Ascending aorta (tissue), 2 donors: ENCODE results near the gene APOBEC3A. TPM values are rescaled to one million over a fixed set of nuclear protein-coding genes. Genes with fewer than 3 reads are reported as not detected.

Experiments
- DNase-seq, 2 donors: peaks; one replicate each; pipeline ENCODE4 v3.0.0-alpha.2; 2019; ENCODE audit warnings: low spot score in 2 of 2
- H3K27ac ChIP-seq, 2 donors: fragments of 200-600 bp; sonication (generic); one replicate each; pipeline ENCODE4 v1.5.1; 2016 to 2017; ENCODE audit warnings: mild to moderate bottlenecking in 1 of 2
- H3K27me3 ChIP-seq: fragments of 200-600 bp; sonication (generic); one replicate; pipeline ENCODE4 v1.5.1; 2017
- H3K36me3 ChIP-seq, 2 donors: fragments of 200-600 bp; sonication (generic); one replicate each; pipeline ENCODE4 v1.5.1; 2016
- H3K4me1 ChIP-seq, 2 donors: fragments of 200-600 bp; sonication (generic); one replicate each; pipeline ENCODE4 v1.5.1; 2016 to 2017; ENCODE audit warnings: mild to moderate bottlenecking in 1 of 2
- H3K4me3 ChIP-seq, 2 donors: fragments of 200-600 bp; sonication (generic); one replicate each; pipeline ENCODE4 v1.5.1; 2016 to 2017; ENCODE audit warnings: mild to moderate bottlenecking in 1 of 2
- H3K9me3 ChIP-seq, 2 donors: fragments of 200-600 bp; sonication (generic); one replicate each; pipeline ENCODE4 v1.5.1; 2016
- intact Hi-C: fragments of 100-400 bp; cut with DNase I; formaldehyde crosslinking; loops from one replicate; pipeline ENCODE4 v1.15.1; 2023
- total RNA-seq: library from RNA; depleted of rRNA; stranded (reverse); fragments of >200 nt; gene quantifications from one replicate; pipeline ENCODE4 v1.1.0, GENCODE V29; 2016
- TF ChIP-seq, protein P1 (sequence below), 3 experiments: fragments of 200-600 bp in 2 of 3; fragments of 450-650 bp in 1 of 3; sonication (generic) in 2 of 3; IDR thresholded peaks; one replicate each; pipeline ENCODE4 v1.5.1; 2016 to 2019; ENCODE audit warnings: antibody characterized with exemption in 3 of 3, mild to moderate bottlenecking in 1 of 3, moderate library complexity in 1 of 3

APOBEC3A gene
- total RNA-seq, 1 donor from 2014 or later = not detected

DNA sequence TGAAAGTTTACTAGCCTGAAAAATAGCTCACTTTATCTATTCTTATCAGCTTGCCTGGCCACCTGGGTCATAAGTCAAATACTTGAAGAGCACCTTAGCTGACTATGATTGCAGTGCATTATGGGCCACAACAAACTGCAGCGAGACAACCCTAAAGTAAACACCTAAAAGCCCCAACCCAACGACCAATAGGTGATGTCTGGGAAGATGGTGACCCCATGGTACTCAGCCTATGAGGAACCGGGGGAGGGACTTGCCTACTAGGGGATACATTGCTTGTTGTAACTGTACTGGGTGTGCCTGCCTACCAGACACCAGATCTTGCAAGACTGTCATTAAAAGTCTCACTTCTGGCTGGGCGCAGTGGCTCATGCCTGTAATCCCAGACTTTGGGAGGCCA is 35.6 kb upstream of the APOBEC3A start:
- H3K27ac ChIP-seq = no peak overlapping the region
- no peak overlapping the region for H3K4me3 ChIP-seq
- TF ChIP-seq, protein P1, sequence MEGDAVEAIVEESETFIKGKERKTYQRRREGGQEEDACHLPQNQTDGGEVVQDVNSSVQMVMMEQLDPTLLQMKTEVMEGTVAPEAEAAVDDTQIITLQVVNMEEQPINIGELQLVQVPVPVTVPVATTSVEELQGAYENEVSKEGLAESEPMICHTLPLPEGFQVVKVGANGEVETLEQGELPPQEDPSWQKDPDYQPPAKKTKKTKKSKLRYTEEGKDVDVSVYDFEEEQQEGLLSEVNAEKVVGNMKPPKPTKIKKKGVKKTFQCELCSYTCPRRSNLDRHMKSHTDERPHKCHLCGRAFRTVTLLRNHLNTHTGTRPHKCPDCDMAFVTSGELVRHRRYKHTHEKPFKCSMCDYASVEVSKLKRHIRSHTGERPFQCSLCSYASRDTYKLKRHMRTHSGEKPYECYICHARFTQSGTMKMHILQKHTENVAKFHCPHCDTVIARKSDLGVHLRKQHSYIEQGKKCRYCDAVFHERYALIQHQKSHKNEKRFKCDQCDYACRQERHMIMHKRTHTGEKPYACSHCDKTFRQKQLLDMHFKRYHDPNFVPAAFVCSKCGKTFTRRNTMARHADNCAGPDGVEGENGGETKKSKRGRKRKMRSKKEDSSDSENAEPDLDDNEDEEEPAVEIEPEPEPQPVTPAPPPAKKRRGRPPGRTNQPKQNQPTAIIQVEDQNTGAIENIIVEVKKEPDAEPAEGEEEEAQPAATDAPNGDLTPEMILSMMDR (IDR thresholded peaks at IDR 0.05) = no peak
- no peaks in the 10 kb centered on the region for H3K9me3 ChIP-seq
- H3K4me1 ChIP-seq = peaks cover under 1 to 18% of the 10 kb centered on the region in 2 donors
- no peak for DNase-seq
- H3K27me3 ChIP-seq = no peaks in the 10 kb centered on the region
- no peaks in the 10 kb centered on the region for H3K36me3 ChIP-seq
- intact Hi-C loops = loop anchor here (10.0 kb wide), 2 partner anchors 83 to 393 kb away; partner anchors contain the start of gene RPL3

DNA sequence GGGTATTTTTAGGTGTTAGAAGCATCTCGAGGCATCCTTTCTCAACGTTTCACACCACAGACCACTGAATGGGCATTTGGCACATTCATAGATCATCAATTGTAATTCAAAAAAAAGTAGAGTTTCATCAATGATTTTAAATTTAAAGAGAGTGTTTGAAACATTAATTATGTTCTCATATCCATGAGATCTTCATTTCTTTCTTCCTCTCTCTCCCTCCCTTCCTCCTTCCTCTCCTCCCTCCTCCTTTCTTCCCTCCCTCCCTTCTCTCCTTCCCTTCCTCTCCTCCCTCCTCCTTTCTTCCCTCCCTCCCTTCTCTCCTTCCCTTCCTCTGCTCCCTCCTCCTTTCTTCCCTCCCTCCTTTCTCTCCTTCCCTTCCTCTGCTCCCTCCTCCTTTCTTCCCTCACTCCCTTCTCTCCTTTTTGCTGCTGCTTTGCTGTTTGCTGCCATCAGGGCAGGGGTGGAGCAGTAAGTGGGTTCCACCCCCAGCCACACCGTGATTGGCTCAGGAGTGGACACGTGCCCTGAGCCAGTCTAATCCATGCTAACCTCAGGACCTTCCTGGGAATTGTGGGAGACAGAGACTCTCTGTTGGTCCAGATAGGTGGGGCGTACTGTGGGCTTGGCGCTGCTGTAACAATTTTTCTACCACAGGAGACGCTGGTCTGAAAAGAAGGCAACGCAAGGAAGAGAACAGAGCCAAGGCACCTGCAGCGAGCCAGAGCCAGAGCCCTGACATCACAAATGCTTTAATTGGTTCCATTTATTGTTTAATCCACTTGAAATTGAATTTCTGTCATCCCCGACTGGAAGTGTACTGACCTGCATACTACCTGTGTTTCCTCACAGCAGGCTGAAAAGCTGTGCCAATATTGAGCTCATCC is 33.7 kb upstream of the APOBEC3A start:
- H3K9me3 ChIP-seq = no peaks in the 10 kb centered on the region
- TF ChIP-seq, protein P1 (IDR thresholded peaks at IDR 0.05) = peak in 2 of 3 experiments; percentile 24 to 48
- intact Hi-C loops = loop anchor here (1.0 to 10.0 kb wide), 3 partner anchors 41 to 391 kb away; partner anchors contain the start of gene RPL3
- peaks cover 4 to 18% of the 10 kb centered on the region in 2 donors for H3K4me1 ChIP-seq
- H3K27ac ChIP-seq = peak overlapping the region; percentile 83 to 88
- peak overlapping the region; percentile 34 to 55 for H3K4me3 ChIP-seq
- no peaks in the 10 kb centered on the region for H3K36me3 ChIP-seq
- no peaks in the 10 kb centered on the region for H3K27me3 ChIP-seq
- DNase-seq = peak; percentile 46 to 91

DNA sequence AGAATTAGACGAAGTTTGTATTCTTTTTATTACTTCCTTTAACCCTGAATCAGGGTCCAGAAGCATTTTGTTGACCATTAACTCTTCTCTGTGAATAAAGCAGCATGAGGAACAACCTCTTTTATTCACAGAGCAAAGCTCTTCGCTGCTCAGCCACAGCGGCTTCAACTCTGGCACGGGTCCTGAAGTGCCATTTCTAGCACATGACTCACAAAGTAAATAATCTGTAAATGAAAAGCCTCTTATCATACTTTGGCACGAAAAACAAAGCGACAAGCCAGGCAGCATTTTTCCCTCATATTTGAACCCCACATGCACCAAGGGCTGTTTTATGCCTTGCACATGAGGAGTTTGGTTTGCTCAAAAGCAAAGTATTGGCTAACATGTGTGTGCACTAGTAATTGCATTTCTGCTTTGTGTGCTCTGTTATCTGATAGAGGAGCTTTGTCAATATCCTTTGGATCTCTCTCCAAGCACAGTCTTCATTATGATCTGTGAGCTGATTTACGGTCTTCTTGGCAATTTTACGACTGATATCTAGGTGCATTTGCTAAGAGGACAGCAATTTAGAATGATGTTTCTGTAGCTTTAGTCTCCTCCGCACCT is 33.0 kb upstream of the APOBEC3A start:
- H3K4me3 ChIP-seq = peak overlapping the region; percentile 34 to 55
- H3K27ac ChIP-seq = peak overlapping the region; percentile 83 to 88
- no peaks in the 10 kb centered on the region for H3K36me3 ChIP-seq
- H3K4me1 ChIP-seq = peaks cover 4 to 18% of the 10 kb centered on the region in 2 donors
- TF ChIP-seq, protein P1 (IDR thresholded peaks at IDR 0.05) = no peak
- intact Hi-C loops = loop anchor here (10.0 kb wide), 2 partner anchors 80 to 390 kb away; partner anchors contain the start of gene RPL3
- no peaks in the 10 kb centered on the region for H3K9me3 ChIP-seq
- H3K27me3 ChIP-seq = no peaks in the 10 kb centered on the region
- DNase-seq = peak in 1 of 2 donors; percentile 88

DNA sequence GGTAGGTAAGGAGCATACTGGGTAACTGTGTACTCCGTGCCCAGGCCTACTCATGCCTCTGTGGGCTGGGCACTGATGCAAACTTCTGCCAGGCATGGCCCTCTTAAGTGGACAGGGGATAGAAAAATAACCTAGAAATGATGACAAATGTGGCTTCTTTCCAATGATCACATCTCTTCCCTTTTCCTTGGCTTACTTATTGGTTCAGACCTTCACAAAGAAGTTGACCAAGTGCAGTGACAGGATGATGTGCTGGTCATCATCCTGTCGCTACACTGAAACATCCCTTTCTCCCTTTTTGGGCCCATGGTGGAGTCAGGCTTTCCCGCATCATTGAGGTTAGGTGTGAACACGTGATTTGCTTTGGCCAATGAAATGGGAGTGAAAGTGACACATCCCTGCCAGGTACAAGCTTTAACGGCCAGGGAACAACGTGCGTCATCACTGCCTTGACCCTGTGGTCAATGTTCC is 31.8 kb upstream of the APOBEC3A start:
- H3K27ac ChIP-seq = peak overlapping the region; percentile 76 to 80
- H3K4me1 ChIP-seq = peaks cover 4 to 18% of the 10 kb centered on the region in 2 donors
- intact Hi-C loops = loop anchor here (10.0 kb wide), 2 partner anchors 79 to 389 kb away; partner anchors contain the start of gene RPL3
- no peaks in the 10 kb centered on the region for H3K27me3 ChIP-seq
- H3K4me3 ChIP-seq = no peak overlapping the region
- DNase-seq = no peak
- H3K9me3 ChIP-seq = no peaks in the 10 kb centered on the region
- TF ChIP-seq, protein P1 (IDR thresholded peaks at IDR 0.05) = no peak
- H3K36me3 ChIP-seq = no peaks in the 10 kb centered on the region

DNA sequence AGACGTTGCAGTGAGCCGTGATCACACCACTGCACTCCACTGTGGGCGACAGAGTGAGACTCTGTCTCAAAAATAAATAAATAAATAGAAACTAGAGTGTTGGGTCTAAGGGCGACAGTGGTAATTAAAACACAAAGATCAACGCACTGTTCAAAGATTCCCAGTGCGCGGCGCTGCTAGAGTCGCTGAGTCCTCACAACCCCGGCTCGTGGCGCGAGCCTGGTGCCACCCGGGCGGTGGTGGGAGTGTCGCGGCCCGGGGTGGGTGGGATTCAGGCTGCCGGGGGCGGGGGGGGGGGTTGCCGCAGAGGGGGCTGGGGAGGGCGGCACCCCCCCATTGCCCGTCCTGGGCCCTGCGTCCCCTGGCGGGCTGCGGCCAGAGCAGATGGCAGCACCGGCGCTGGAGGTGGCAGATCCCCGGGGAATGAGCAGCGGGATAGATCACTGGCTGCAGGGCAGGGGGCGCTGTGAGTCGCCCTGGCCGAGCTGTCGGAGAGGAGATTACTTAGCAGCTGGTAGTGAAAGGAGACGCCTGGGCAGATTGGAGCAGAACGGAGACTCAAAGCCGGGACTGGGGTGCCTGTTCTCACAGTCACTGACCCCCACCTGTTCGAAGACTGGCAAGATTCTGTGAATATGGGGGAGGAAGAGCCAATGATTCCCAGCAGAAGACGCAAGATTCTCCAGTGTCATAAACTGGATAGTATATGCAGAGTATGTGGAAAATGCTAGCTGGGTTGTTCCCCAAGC is 30.2 kb upstream of the APOBEC3A start:
- Histone ChIP-seq H3K27me3 (no peaks in the 10 kb centered on the region), H3K9me3 (no peaks in the 10 kb centered on the region), H3K4me3 (peak overlapping the region; percentile 56 to 61), H3K27ac (peak overlapping the region; percentile 76 to 80), H3K4me1 (peaks cover 4 to 18% of the 10 kb centered on the region in 2 donors), H3K36me3 (no peaks in the 10 kb centered on the region)
- TF ChIP-seq, protein P1 (IDR thresholded peaks at IDR 0.05) = peak; percentile 33 to 83 (median 74)
- peak in 1 of 2 donors; percentile 88 for DNase-seq
- intact Hi-C loops = loop anchor here (1.0 to 10.0 kb wide), 3 partner anchors 57 to 388 kb away; partner anchors contain the start of gene RPL3
